Duodenal mucosa (tissue), 2 donors: Measurements from ENCODE around the gene GPX3.
A peak's percentile ranks its signal among the peaks of the same experiment; 100 is the strongest.

ENCODE experiments used
- H3K27ac ChIP-seq: one replicate; pipeline ENCODE4 v1.7.0; 2013; ENCODE audit warnings: low read depth, low read length
- H3K27me3 ChIP-seq, 2 donors: one replicate each; pipeline ENCODE4 v1.7.0; 2013; ENCODE audit warnings: low read length in 2 of 2, control low read depth in 1 of 2; ENCODE audit not compliant: insufficient read depth in 2 of 2, control insufficient read depth in 1 of 2
- H3K36me3 ChIP-seq, 2 donors: one replicate each; pipeline ENCODE4 v1.7.0; 2013; ENCODE audit warnings: low read length in 2 of 2, control low read depth in 1 of 2; ENCODE audit not compliant: insufficient read depth in 2 of 2, control insufficient read depth in 1 of 2
- H3K4me1 ChIP-seq, 2 donors: one replicate each; pipeline ENCODE4 v1.7.0; 2013; ENCODE audit warnings: low read length in 2 of 2, control low read depth in 1 of 2; ENCODE audit not compliant: insufficient read depth in 2 of 2, control insufficient read depth in 1 of 2
- H3K4me3 ChIP-seq, 2 donors: one replicate each; pipeline ENCODE4 v1.7.0; 2013; ENCODE audit warnings: low read length in 2 of 2, low read depth in 1 of 2
- H3K9ac ChIP-seq, 2 donors: one replicate each; pipeline ENCODE4 v1.7.0; 2013; ENCODE audit warnings: low read length in 2 of 2, low read depth in 1 of 2
- H3K9me3 ChIP-seq, 2 donors: one replicate each; pipeline ENCODE4 v1.7.0; 2013; ENCODE audit warnings: low read length in 2 of 2, control low read depth in 1 of 2; ENCODE audit not compliant: control insufficient read depth in 1 of 2

The GPX3 gene

DNA sequence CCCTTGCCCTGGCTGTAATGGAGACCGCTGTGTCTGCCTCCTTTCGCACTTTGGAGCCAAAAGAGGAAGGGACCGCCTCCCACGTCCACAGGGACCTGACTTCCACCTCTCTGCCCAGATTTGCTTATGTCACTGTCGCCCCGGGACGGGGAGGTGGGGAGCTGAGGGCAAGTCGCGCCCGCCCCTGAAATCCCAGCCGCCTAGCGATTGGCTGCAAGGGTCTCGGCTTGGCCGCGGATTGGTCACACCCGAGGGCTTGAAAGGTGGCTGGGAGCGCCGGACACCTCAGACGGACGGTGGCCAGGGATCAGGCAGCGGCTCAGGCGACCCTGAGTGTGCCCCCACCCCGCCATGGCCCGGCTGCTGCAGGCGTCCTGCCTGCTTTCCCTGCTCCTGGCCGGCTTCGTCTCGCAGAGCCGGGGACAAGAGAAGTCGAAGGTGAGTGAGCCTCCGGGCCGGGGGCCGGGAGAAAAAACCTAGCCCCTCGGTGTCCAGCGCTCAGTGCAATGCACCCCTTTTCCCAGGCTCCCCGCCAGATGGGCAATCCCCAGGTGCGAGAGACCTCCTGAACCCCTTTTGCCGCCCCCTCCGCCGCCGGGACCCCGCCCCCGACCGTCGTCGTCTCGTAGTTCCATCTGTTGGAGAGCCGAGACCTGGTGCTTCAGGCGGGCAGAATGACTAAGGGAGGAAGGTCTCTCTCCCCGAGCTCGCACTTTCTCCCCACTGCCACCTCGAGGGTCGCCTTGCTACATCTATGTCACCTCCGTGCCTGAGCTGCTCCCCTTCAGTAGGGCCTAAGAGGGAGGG lies at the start of gene GPX3:
Gene GPX3 (plus strand): TSS at position 288 of the 807 bp plus-strand sequence. CDS start 64 bp downstream, at position 352.
- H3K4me3 ChIP-seq, result peak within 1 kb of the TSS; percentile 67 to 72
- H3K27me3 ChIP-seq, result no peaks in the 10 kb centered on the region
- H3K27ac ChIP-seq, result peak within 1 kb of the TSS; percentile 74
- H3K4me1 ChIP-seq, result peaks cover 22 to 33% of the 10 kb centered on the region in 2 donors
- no peaks in the 10 kb centered on the region for H3K9me3 ChIP-seq
- H3K9ac ChIP-seq, result peak within 1 kb of the TSS; percentile 62 to 67
- H3K36me3 ChIP-seq, result peaks cover 3 to 7% of the 10 kb centered on the region in 2 donors

- H3K36me3 ChIP-seq, result no peaks in the 10 kb centered on the region
- no peak overlapping the region for H3K9ac ChIP-seq
- no peaks in the 10 kb centered on the region for H3K9me3 ChIP-seq
- H3K27ac ChIP-seq, result no peak overlapping the region
- H3K4me1 ChIP-seq, result no peaks in the 10 kb centered on the region
- H3K27me3 ChIP-seq, result no peaks in the 10 kb centered on the region
- no peak overlapping the region for H3K4me3 ChIP-seq
These were observed 41.8 kb upstream of the GPX3 start for GRCh38 chr5:150978590-150978989.

- Histone ChIP-seq H3K4me3 (no peak overlapping the region), H3K9me3 (no peaks in the 10 kb centered on the region), H3K9ac (no peak overlapping the region), H3K27ac (no peak overlapping the region), H3K36me3 (no peaks in the 10 kb centered on the region), H3K4me1 (no peaks in the 10 kb centered on the region), H3K27me3 (no peaks in the 10 kb centered on the region)
These were observed 32.6 kb upstream of the GPX3 start for GRCh38 chr5:150987746-150988145.

DNA sequence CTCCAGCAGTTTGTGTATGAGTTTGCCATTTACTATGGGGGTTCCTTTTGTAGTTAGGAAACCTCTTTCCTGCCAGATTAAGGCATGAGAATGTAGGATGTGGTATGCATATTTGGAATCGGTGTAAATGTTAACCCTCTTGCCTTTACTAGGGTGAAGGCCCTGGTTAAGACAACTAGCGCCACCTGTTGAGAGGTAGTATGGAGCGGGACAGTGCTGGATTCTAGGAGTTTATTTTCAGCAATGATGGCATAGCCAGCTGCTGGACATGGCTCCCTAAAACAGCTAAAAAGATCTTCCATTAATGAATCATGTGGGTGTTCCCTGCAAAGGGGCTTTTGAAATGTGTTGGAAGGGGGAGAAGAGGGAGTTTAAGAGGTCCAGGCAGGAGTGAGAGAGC lies 30.7 kb upstream of the GPX3 start:
- no peak overlapping the region for H3K27ac ChIP-seq
- no peaks in the 10 kb centered on the region for H3K4me1 ChIP-seq
- no peak overlapping the region for H3K9ac ChIP-seq
- H3K36me3 ChIP-seq, result no peaks in the 10 kb centered on the region
- no peaks in the 10 kb centered on the region for H3K27me3 ChIP-seq
- no peak overlapping the region for H3K4me3 ChIP-seq
- H3K9me3 ChIP-seq, result no peaks in the 10 kb centered on the region

DNA sequence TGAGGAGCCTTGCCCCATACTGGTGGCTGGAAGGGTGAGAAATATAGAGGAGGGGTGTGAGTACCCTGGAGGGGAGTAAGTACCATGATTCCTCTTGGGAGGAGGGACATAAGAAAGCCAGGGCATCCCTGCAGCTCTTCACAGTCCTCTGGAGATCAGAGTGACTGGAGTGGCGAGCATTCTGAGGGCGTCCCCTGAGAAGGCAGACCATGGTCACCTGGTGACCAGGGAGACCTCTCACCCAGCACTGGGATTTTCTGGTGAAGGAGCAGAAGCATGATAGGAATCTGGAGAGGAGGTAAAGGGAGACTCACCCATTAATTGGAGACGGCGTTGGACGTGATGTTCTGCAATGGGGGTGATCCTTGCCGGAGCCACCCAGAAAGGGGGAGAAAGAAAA lies 27.7 kb upstream of the GPX3 start:
- no peaks in the 10 kb centered on the region for H3K27me3 ChIP-seq
- H3K36me3 ChIP-seq, result no peaks in the 10 kb centered on the region
- H3K9me3 ChIP-seq, result no peaks in the 10 kb centered on the region
- H3K9ac ChIP-seq, result no peak overlapping the region
- H3K4me1 ChIP-seq, result no peaks in the 10 kb centered on the region
- no peak overlapping the region for H3K27ac ChIP-seq
- H3K4me3 ChIP-seq, result no peak overlapping the region

DNA sequence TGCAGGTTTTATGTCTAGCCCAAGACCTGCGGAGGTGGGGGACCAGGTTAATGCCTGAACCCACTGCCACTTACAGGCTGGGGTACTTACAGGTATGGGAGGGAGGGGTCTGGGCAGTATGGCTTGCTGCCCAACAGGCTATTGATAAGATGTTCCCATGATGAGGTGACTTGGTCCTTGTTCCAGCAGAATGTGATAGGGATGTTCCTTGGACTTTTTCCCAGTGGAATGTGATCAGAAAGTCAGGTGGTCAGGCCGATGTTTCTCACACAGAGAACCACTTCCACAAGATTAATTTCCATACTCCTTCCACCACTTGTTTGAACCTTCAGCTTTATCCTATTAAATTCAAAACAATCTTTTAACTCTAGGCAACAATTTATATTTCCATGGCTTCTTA lies 27.0 kb upstream of the GPX3 start:
- Histone ChIP-seq H3K27ac (no peak overlapping the region), H3K9me3 (no peaks in the 10 kb centered on the region), H3K9ac (no peak overlapping the region), H3K4me3 (no peak overlapping the region), H3K27me3 (no peaks in the 10 kb centered on the region), H3K36me3 (no peaks in the 10 kb centered on the region), H3K4me1 (no peaks in the 10 kb centered on the region)

- Histone ChIP-seq H3K4me1 (no peaks in the 10 kb centered on the region), H3K9me3 (no peaks in the 10 kb centered on the region), H3K27me3 (no peaks in the 10 kb centered on the region), H3K9ac (no peak overlapping the region), H3K4me3 (no peak overlapping the region), H3K36me3 (no peaks in the 10 kb centered on the region), H3K27ac (no peak overlapping the region)
These were observed 26.5 kb upstream of the GPX3 start for GRCh38 chr5:150993826-150994412.

DNA sequence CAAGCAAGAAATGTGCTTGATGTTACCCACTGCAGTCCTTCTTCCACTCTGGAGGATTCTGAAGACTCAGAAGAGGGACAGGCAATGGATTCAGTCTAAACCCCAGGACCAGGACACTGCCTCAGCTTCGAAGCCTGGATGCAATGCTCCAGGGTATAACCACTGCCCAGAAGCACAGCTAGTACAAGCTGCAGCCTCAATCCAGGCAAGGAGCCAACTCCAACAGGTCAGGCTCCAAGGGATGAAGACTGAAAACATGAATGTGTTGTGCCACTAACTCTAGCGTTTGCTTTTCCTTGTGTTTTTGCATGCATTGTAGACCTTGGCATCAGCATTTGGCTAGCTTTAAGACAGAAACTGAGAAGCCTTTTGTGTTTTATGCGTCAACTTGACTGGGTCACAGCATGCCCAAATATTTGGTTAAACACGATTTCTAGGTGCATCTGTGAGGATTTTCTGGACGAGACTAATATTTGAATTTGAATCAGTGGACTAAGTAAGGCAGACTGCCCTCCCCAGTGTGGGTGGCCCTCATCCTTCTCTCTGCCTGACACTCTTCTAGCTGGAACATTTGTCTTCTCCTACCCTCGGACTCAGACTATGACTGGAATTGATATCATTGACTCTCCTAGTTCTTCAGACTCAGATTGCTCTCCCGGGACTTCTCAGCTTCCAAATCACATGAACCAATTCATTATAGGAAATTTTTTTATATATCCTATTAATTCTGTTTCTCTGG lies 20.5 kb upstream of the GPX3 start:
- H3K4me3 ChIP-seq, result no peak overlapping the region
- no peak overlapping the region for H3K9ac ChIP-seq
- H3K27ac ChIP-seq, result no peak overlapping the region

GRCh38 chr5:151001436-151001835 lies 19.0 kb upstream of the GPX3 start:
- peaks cover 3% of the 10 kb centered on the region in 2 donors for H3K4me1 ChIP-seq
- no peaks in the 10 kb centered on the region for H3K36me3 ChIP-seq
- H3K4me3 ChIP-seq, result no peak overlapping the region
- H3K9ac ChIP-seq, result no peak overlapping the region
- H3K27me3 ChIP-seq, result no peaks in the 10 kb centered on the region
- H3K27ac ChIP-seq, result no peak overlapping the region
- H3K9me3 ChIP-seq, result no peaks in the 10 kb centered on the region

More for the DNA sequence above, 20.5 kb upstream of the GPX3 start:
- Histone ChIP-seq H3K36me3 (no peaks in the 10 kb centered on the region), H3K27me3 (no peaks in the 10 kb centered on the region), H3K4me1 (no peaks in the 10 kb centered on the region), H3K9me3 (no peaks in the 10 kb centered on the region)

DNA sequence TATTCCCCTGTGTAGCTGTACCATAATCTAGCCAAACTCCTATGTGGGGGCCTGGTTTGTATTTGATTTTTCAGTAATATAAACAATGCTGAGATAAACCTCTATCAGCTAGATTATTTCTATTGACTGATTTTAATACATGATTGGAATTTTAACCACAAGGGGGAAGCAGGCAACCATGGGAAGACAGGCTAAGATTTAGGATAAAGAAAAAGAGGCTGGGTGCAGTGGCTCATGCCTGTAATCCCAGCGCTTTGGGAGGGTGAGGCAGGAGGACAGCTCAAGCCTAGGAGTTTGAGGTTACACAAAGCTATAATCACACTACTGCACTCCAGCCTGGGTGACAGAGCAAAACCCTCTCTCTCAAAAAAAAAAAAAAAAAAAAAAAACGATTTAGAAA lies 18.1 kb upstream of the GPX3 start:
- Histone ChIP-seq H3K4me1 (peaks cover 9 to 11% of the 10 kb centered on the region in 2 donors), H3K27ac (no peak overlapping the region), H3K27me3 (no peaks in the 10 kb centered on the region), H3K9ac (no peak overlapping the region), H3K36me3 (no peaks in the 10 kb centered on the region), H3K9me3 (no peaks in the 10 kb centered on the region), H3K4me3 (no peak overlapping the region)
